ENCODE data around the gene GALNTL6.
"Not testable (repeated sequence)": the region's sequence is repeated elsewhere in the genome, so short reads cannot be mapped to it uniquely, and the experiment has no call there.

The GALNTL6 gene

DNA sequence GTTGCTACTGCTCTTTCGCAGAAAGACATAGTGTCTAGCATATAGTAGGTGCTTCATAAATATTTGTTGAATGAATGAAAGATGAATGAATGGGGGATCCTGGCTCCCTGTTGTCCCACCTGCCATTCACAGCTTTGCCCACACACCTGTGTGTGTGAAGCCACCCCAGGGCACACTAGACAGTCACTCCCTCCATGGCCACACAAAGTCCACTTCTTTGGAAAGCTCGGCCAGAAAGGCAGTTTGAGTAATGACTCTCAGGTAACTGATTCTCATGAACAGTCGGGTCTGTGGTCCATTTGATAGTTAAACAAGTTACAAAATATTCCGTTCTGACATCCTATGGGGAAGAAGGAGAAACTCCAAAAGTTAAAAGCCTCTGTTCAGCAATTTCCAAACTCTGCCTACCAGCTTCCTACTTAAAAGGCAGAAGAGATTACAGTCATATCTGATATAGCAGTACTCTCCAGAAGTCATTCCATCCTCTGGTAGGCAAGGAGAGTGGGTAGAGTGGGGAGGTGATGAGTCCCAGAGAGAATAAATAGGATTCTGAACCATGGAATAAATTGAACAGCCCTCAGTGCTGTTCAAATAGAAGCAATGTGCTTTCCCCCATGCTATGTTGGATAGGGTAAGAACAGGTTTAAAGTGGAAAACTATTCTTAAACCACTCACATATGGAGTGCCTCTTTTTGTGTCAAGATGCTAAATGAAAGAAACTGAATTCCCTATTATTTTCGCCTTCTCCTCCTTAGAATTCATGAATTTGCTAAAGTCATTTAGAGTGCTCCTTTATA lies 1150.5 kb downstream of the GALNTL6 start:
- no peak for DNase-seq (ENCODE audit: extremely low read depth, low read depth)
- TF ChIP-seq, protein P1, sequence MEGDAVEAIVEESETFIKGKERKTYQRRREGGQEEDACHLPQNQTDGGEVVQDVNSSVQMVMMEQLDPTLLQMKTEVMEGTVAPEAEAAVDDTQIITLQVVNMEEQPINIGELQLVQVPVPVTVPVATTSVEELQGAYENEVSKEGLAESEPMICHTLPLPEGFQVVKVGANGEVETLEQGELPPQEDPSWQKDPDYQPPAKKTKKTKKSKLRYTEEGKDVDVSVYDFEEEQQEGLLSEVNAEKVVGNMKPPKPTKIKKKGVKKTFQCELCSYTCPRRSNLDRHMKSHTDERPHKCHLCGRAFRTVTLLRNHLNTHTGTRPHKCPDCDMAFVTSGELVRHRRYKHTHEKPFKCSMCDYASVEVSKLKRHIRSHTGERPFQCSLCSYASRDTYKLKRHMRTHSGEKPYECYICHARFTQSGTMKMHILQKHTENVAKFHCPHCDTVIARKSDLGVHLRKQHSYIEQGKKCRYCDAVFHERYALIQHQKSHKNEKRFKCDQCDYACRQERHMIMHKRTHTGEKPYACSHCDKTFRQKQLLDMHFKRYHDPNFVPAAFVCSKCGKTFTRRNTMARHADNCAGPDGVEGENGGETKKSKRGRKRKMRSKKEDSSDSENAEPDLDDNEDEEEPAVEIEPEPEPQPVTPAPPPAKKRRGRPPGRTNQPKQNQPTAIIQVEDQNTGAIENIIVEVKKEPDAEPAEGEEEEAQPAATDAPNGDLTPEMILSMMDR (IDR thresholded peaks at IDR 0.05; ENCODE audit: low read depth, low read length, missing control alignments), result no peak
- H3K4me3 ChIP-seq (replicated peaks; ENCODE audit: low read depth, low read length), result no peak overlapping the region

DNA sequence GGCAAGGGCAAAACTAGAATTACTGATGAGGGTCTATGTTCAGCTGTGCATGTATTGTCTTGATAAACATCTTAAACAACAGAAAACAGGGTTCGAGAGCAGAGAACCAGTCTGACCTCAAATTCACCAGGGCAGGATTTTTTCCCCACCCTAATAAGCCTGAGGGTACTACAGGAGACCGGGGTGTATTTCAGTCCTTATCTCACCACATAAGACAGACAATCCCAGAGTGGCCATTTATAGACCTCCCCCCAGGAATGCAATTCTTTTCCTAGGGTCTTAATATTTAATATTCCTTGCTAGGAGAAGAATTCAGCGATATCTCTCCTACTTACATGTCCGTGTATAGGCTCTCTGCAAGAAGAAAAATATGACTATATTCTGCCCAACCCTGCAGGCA lies 1157.0 kb downstream of the GALNTL6 start:
- not testable (repeated sequence) for H3K4me3 ChIP-seq (replicated peaks; ENCODE audit: low read depth, low read length); DNase-seq (ENCODE audit: extremely low read depth, low read depth)

DNA sequence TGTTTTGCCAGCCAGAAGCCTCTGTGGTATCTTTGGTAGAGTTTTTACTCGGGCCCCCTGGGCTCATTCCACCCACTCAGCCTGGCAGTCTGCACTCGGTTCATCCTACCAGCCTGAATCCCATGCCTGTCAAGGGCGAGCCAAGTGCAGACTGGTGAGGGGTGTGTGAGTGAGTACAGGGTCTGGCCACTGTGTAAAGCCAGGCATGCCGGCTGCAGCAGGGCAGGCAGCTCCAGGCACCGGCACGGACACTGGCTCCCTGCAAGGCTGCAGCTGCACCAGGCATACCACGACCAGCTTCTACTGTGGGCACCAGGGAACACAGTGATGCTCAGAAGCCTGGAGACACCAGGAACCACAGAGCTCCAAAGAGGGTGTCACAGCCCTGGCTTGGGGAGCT lies 1161.4 kb downstream of the GALNTL6 start:
- TF ChIP-seq, protein P1 (IDR thresholded peaks at IDR 0.05; ENCODE audit: low read depth, low read length, missing control alignments), result no peak
- DNase-seq (ENCODE audit: extremely low read depth, low read depth), result no peak
- H3K4me3 ChIP-seq (replicated peaks; ENCODE audit: low read depth, low read length), result no peak overlapping the region

DNA sequence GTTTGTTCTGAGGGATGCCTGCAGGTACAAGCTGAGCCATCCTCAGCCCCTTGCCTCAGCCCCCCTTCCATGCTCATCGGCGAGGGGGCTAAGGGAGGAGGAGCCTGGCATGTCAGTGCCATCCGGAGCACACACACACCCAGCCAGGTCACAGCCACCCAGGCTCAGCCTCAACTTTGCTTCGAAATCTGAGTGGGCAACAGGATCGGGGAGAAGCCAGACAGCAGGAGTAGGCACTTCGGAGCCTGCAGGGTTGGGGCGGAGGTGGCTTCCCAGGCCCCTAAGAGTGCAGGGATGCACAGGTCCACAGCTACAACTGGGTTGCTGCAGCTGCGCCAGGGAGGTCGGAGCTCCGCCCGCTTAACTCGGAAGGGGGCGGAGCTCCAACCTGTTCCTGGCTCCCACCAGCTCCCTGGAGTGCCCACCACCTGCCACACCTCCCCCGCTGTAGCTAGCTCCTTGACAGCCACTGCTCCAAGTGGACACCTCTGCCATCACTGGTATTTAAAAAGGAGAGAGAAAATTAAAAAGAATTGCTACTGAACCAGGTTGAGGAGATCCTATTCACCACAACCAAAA lies 1162.5 kb downstream of the GALNTL6 start:
- DNase-seq (ENCODE audit: extremely low read depth, low read depth), result no peak

DNA sequence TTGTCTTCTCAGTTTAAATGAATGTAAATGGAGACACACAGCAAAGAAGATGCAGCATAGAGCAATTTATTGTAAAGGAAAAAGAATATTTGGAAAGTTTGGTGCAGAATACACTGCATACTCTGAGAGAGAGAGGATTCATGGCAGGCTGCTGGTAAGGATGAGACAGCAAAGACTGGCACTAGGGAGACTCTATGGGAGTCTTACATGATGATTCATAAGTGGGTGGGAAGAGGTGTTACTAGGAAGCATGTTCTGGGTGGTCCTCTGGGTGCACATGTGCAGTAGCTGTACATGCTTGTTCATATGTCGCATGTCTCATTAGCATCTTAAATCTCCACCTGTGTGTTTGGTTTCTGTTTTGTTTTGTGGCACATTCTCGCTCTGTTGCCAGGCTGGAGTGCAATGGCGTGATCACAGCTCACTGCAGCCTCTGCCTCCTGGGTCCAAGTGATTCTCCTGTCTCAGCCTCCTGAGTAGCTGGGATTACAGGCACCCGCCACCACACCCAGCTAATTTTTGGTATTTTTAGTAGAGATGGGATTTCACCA lies 1164.4 kb downstream of the GALNTL6 start:
- not testable (repeated sequence) for H3K4me3 ChIP-seq (replicated peaks; ENCODE audit: low read depth, low read length); DNase-seq (ENCODE audit: extremely low read depth, low read depth)

More for the DNA sequence above, 1162.5 kb downstream of the GALNTL6 start:
- TF ChIP-seq, protein P1 (IDR thresholded peaks at IDR 0.05; ENCODE audit: low read depth, low read length, missing control alignments), result no peak
- H3K4me3 ChIP-seq (replicated peaks; ENCODE audit: low read depth, low read length), result no peak overlapping the region

DNA sequence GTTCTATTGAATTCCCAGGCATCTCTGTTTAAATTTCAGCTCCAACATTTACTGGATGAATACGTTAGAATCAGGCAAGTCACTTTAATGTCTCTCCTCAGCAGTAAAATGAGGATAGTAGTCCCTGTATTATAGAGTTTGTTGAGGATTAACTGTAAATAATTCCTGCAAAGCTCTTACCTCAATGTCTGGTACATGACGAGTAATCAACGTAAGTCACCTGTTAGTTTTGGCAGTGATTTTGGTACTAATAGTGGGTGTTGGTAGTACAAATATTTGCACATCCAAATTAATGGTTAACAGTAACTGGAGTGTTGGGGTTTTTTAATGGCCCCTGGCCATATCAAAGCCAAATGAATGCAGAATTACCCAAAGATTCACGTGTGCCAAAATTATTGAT lies 1165.6 kb downstream of the GALNTL6 start:
- TF ChIP-seq, protein P1 (IDR thresholded peaks at IDR 0.05; ENCODE audit: low read depth, low read length, missing control alignments), result no peak
- no peak overlapping the region for H3K4me3 ChIP-seq (replicated peaks; ENCODE audit: low read depth, low read length)
- DNase-seq (ENCODE audit: extremely low read depth, low read depth), result no peak

DNA sequence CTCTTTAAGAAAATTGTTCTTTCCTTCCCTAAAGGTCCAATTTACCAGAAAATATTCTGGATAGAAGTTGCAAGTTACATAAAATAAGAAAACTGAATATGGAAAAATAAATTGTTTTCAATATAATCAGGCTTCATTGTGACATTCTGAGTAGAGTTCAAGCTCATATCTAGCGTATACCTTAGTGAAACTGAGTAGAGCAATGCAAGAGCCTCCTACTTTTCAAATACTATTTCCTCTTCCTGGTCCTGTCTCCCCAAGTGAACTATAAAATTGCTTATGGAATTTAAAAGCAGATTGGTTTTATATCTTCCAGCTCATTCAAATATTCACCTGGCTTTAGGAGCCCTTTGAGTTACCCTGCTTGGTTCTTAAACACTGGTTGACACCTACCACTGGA lies 1166.1 kb downstream of the GALNTL6 start:
- TF ChIP-seq, protein P1 (IDR thresholded peaks at IDR 0.05; ENCODE audit: low read depth, low read length, missing control alignments), result no peak
- no peak overlapping the region for H3K4me3 ChIP-seq (replicated peaks; ENCODE audit: low read depth, low read length)
- no peak for DNase-seq (ENCODE audit: extremely low read depth, low read depth)
